ENCODE measurements around the gene PRKCH. TPM values are rescaled to one million over a fixed set of nuclear protein-coding genes. Genes with fewer than 3 reads are reported as not detected.

PRKCH gene
- total RNA-seq, 1 donor from 2014 or later, result 16.4 TPM

DNA sequence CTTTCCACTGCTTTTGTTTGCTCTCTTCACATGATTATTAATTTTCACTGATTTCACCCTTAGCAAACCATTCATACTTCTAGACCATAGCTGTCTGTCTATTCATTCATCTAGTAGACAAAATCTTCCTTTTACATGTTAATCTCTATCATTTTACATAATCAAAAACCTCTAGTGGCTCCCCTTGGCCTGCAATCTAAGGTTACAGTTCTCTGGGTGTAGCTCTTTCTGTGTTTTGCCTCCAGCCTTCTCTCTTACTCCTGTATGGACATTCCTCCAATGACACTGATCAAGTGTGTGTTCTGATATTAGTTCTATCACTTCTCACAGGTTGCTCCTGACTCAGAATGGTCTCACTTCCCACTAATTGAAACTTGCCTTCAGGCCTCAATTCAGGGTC is 56.4 kb downstream of the PRKCH start:
- no peak for ATAC-seq
- intact Hi-C loops (cut with DNase I), result no loop called here
- no peak for DNase-seq (ENCODE audit: missing footprints)

DNA sequence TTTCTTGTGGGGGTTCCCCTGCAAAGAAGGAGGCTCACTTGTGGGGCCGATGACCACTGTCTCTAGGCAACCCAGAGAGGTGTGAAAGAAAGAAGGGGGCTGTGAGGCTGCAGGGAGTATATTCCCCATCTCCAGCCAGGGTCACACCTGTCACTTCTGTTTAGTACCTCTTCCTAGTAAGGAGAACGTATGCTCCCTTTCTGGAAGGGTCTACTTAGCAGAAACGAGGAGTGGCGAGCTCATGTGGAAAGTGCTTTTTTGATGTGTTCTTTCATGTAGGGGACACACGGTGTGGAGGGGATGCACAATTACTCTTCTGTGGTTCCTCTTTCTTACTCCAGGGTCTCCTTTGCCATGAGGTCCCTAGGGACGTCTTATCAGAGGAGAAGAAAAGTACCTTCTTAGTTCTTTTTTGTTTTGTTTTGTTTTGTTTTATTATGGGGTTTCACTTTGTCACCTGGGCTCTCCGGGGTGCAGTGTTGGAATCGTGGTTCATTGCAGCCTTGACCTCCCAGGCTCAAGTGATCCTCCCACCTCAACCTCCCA is 58.3 kb downstream of the PRKCH start:
- intact Hi-C loops (cut with DNase I), result no loop called here
- ATAC-seq (no peak), DNase-seq (ENCODE audit: missing footprints) (no peak)

DNA sequence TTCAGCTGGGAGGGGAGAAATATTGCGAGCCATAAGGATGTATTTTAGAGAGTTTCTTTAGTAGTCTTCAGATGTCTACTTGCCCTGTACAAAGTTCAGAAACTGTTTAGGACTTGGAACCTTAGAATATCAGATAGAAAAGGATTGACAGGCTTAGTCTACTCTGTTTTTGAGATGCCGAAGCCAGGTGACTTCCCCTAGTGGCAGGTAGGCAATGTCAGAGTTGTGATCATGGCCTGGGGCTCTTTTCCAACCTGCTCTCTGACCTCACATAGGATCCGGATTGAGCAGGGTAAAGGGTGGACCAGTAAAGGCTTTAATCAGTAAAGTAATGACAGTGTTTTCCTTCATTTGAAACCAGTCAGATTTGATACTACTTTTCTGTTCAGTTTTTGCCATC is 59.6 kb downstream of the PRKCH start:
- intact Hi-C loops (cut with DNase I), result no loop called here
- no peak for ATAC-seq
- no peak for DNase-seq (ENCODE audit: missing footprints)

DNA sequence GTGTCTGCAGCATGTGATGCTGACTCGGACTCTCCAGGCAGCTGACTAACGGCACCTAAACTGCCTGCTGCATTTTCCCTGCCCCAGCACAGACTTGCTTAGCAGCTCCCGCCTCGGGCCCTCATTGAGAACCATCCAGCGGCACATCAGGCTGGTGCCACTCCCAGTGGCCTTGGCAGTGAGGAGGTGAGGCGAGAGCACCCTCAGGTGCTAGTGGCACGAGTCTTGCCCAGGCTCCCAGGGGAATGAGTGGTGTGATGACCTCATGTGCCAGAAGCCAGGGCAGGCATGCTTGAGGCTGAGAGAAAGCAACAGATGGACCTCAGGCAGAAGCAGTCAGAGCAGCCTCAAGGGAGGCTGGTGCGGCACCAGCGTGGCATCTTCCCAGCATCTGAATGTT is 60.2 kb downstream of the PRKCH start:
- ATAC-seq (no peak), DNase-seq (ENCODE audit: missing footprints) (no peak)
- intact Hi-C loops (cut with DNase I), result no loop called here

DNA sequence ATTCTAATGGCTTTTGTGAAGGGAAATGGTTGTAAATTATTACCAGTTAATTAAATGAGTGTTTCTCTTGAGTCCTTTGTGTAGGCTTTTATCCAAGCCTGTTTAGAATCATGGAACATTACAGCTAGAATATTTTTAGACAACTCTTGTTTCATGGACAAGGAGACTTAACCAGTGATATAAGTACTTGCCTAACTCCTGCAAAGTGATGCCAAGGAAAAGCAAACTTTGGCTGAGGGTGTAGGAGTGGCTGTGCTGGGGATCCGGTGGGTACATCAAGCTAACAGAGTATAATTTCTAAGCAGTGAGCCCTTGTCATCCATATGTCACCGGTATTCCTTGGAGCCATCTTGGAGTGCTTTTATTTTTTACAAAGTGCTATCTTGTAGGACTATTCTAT is 61.5 kb downstream of the PRKCH start:
- intact Hi-C loops (cut with DNase I), result no loop called here
- ATAC-seq (no peak), DNase-seq (ENCODE audit: missing footprints) (no peak)

DNA sequence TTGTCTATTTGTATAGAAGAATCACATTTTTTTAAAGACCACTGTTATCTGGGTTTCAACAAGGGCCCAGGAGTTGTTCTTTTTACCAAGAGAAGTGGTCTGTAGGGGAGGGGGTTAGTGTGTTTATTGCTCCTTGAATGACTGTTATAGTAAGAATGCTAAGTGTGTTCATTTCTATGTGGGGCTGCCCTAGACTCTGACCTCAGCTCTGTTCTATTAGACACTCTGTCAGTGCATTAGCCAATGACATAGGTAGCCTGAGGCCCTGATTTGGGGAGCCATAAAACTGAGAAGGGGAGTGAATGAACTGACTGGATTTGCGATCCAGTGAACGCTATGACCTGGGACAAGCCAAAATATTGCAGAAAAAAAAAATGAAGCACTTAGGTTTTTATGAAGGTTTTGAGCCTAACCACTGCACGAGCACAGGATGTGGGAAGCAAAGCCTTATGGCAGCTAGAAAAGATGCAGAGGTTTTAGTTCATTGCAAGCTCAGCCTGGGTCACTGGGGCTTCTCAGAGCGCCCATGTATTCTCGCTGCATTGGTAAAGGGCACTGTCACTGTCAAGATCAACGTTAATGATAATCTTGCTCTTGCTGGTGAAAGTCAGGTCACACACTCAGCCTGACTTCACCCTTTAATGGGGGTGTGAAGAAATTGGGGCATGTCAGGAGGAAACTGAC is 63.8 kb downstream of the PRKCH start:
- DNase-seq (ENCODE audit: missing footprints) (no peak), ATAC-seq (no peak)
- intact Hi-C loops (cut with DNase I), result no loop called here

DNA sequence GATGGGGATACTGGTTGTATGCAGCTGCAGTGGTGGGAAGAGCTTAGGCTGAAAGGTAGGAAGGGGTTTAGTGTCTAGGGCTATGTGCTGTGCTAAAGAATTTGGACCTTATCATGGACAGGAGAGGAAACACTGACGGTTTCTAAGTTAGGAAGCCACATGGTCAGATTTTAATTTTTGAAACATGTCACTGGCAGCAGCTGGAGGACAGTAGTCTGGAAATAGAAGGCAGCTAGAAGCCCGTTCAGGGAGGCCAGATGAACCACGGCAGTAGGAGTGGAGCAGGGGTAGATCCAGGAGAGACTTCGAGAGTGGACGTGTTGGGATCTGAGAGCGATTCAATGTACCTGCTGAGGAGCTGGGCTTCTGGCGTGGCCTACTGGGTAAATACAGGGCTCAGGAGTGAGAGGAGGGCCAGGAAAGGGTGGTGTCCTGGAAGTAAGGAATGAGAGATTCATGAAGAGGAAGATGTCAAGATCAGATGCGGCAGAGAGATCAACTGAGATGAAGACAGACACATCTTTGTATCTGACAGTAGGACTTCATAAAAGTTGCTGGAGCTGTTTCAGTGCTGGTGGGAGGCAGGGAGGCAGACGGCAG is 64.9 kb downstream of the PRKCH start:
- peak; percentile 54 for ATAC-seq
- DNase-seq (ENCODE audit: missing footprints), result no peak
- intact Hi-C loops (cut with DNase I), result no loop called here

DNA sequence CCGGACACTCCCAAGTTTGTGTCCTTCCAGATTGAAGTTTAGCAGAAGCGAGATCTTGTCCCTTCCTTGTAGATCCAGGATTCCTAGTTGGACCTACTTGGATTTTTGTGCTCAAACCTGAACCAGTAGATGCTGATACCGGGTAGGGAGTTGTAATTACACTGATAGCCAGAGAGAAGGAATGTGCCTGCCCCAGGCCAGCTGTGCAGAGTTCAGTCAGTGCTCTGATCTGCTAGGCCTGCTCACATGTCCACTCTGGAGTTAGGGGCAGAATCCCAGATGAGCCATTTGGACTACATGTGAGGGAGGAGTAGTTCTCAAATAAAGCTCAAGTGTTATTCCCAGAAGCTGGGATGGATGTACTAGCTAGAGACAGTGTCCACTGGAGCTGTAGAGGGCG is 65.7 kb downstream of the PRKCH start:
- intact Hi-C loops (cut with DNase I), result no loop called here
- DNase-seq (ENCODE audit: missing footprints), result no peak
- peak; percentile 33 for ATAC-seq

DNA sequence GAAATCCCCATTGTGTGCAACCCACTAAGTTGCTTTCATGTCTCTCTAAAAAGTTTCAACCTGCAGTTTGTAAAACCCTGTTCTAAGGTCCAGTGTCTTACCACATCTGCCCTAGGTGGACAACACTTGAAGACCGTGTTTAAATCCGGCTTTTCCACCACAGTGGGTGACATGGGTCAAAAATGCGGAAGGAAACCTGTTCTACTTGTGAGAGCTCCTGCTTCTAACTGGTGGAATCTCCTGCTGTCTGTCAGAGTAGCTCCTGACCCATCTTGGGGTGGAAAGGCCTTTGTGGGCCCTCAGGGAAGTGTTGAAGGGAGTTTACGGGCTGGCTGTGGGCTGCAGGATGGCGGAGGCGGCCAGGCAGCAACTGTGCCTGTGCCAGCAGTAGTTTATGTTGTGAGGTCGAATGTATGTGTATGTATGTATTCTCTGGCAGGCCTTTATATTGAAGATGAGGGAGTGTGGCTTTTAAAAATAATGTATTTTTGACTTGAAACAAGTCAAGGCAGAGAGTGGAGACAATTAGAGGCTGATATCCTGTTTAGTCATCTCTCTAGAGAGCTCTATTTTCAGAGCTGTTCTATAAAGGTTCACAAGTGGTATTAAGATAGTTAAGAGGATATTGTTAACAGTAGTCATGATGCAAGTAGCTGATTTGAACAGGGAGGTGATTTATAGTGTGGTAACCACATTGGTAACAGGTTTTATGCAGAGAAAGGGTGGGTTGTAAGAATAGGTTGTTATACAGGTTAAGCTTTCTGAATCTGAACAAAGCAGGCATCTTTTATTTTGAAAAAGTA is 67.0 kb downstream of the PRKCH start:
- intact Hi-C loops (cut with DNase I), result loop anchor here (2.0 kb wide), 1 partner anchor 20 kb away; no protein-coding TSS in a partner anchor
- no peak for DNase-seq (ENCODE audit: missing footprints)
- no peak for ATAC-seq

DNA sequence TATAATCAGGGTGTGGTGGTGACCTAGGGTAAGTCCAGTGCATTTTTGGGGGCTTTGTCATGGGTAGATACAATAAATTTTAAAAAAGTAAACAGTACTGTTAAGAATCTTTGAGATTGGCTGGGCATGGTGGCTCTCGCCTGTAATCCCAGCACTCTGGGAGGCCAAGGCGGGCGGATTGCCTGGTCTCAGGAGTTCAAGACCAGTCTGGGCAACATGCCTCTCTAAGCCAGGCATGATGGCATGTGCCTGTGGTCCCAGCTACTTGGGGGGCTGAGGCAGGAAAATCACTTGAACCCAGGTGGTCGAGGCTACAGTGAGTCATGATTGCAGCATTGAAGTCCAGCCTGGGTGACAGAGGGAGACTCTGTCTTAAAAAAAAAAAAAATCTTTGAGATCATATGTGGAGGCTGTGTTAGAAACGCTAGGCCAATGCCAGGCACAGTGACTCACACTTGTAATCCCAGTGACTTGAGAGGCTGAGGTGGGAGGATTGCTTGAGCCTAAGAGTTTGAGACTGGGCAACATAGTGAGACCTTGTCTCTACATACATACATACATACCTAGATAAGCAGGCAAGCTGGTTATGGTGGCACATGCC is 67.7 kb downstream of the PRKCH start:
- intact Hi-C loops (cut with DNase I), result loop anchor here (2.0 kb wide), 1 partner anchor 20 kb away; no protein-coding TSS in a partner anchor
- no peak for ATAC-seq
- no peak for DNase-seq (ENCODE audit: missing footprints)

DNA sequence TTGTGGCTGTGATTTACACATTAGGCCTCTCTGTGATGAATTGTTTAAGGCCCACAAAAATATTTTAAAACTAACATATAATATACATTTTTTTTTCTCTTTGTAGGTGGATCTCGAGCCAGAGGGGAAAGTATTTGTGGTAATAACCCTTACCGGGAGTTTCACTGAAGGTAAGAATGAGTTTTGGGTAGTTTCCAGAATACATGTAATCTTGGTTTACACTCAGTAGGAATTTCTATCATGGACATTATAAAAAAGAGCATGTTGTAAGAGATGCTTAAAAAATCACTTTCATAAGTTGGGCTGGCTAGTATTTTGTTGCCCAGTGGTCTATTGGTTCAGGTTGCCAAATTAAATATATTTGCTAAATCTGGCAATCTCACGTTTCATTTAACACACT is 69.7 kb downstream of the PRKCH start:
- intact Hi-C loops (cut with DNase I), result no loop called here
- no peak for DNase-seq (ENCODE audit: missing footprints)
- no peak for ATAC-seq

DNA sequence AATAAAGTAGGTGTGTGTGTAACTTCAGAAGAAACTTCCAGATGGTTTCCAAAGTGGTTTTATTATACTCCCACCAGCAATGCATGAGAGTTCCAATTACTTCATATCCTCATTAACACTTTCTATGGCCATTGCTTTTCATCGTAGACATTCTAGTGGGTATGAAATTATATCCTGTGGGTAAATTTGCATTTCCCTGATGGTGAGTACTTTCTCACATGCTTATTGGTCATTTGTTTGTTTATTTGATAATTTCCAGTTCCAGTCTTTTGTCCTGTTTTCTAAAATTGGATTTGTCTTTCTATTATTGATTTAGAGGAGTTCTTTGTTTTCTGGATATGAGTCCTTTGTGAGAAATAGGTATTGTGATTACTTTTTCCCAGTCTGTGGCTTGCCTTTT is 70.9 kb downstream of the PRKCH start:
- DNase-seq (ENCODE audit: missing footprints) (no peak), ATAC-seq (no peak)
- intact Hi-C loops (cut with DNase I), result no loop called here

DNA sequence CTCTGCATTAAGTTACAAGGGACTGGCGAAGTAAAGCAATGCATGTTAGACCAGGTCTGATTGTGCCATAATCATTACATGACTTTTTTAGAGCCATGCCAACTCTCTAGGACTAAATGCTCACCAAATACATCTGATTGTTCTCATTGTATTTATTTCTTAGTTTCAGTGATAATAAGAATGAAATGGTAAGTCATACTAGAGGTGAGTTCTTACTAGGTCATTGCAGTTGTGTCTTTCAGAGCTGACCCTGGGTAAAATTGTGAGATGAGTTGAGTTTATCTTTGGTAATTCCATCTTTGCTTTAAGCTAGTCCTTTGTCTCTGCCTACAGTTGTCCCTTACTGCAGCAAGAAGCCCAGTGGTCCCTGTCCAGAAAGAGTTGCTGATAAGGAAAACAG is 73.2 kb downstream of the PRKCH start:
- no peak for DNase-seq (ENCODE audit: missing footprints)
- intact Hi-C loops (cut with DNase I), result no loop called here
- no peak for ATAC-seq

DNA sequence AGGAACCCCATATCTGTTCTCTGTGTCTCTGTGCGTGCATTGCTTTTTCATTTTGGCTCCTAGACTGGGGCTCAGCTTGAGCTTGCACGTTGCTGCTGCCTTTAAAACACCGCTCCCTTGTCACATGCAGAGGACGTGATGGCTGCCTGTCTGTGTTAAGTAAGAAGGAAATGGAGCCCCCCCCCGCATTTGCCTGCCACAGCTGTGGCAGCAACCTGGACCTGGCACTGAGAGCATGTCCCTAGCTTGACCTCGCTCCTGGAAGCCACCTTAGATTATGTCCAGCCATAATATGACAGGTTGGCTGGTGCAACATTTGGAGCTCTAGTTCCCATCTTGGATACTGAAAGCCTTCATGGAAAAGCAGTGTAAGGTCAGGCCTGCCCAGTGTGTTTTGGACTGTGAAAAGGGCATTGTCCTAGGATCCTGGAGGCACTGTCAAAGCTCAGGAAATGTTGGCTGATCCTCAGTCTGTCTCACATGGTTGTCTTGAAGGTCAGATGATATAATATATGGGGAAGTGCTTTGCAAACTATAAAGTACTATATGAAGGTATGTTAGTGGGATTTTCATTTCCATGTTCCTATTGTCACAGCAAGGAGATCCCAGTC is 73.8 kb downstream of the PRKCH start:
- no peak for DNase-seq (ENCODE audit: missing footprints)
- ATAC-seq, result peak; percentile 23
- intact Hi-C loops (cut with DNase I), result no loop called here

DNA sequence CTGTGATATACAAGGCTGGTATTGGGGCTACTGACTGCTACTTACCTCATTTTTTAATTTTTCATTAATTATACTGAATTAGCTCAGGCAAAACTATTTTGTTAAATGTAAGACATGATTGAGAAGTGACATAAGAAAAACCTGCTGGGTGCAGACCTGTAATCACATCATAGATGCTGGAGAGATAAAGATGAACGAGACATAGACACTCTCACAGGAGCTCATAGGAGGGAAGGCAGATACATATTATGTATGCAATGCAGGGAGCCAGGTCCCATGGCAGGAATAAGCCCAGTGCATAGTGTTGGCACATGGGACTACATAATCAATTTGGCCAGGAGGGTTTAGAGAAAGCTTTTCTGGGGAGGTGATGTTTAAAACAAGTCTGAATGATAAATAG is 74.9 kb downstream of the PRKCH start:
- ATAC-seq, result no peak
- intact Hi-C loops (cut with DNase I), result no loop called here
- DNase-seq (ENCODE audit: missing footprints), result no peak

DNA sequence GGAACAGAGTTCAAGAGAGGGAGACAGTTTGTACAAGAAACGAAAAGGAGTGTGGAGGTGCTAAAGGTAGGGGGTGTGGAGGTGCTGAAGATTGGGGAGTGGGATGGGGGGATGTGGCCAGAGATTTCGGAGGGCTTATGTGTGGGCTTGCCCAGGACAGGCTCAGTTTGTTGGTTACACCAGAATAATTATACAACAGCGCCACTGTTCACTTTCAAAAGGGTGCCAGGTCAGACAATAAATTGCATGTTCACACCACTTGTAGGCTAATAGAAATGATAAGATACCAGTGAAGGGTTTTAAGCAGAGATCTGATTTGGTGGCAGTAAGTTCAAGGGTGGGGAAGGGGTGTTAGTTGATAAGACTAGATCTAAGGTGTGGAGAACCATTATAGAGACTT is 75.3 kb downstream of the PRKCH start:
- intact Hi-C loops (cut with DNase I), result no loop called here
- DNase-seq (ENCODE audit: missing footprints) (no peak), ATAC-seq (no peak)

DNA sequence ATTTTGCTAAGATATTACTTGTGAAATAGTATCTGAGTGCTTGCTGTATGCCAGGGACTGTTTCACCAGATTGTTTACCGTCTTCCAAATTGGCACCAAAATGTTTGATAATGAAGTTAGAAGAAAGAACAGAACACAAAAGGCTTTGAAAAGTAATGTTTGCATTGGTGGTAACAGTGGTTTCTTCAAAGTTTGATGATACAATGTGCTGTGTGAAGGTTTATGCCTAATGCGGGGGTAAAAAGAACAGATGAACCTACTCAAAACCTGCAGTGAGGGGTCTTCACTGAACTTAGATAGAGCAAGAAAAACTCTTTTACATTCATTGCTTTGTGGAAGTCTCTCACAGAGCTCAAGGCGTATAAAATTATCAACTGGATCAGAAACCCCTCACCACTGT is 76.2 kb downstream of the PRKCH start:
- ATAC-seq, result no peak
- DNase-seq (ENCODE audit: missing footprints), result no peak
- intact Hi-C loops (cut with DNase I), result no loop called here

DNA sequence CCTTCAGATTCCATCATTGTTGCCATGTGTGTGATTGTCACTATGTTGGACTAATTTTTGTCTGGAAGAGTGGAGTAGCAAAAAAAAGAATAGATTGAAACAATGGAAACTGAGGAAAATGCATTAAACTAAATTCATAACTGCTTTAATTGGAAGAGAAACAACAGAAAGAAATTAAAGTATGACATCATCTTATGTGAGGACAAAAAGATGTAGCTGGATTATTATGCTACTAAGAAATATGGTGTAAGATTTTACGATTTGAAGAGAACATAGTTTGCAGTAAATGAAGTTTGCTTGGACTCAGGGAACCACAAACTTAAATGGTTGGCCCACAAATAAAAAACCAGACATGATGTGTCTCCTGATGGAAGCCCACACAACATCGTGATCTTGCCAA is 76.8 kb downstream of the PRKCH start:
- DNase-seq (ENCODE audit: missing footprints) (no peak), ATAC-seq (no peak)
- intact Hi-C loops (cut with DNase I), result no loop called here

DNA sequence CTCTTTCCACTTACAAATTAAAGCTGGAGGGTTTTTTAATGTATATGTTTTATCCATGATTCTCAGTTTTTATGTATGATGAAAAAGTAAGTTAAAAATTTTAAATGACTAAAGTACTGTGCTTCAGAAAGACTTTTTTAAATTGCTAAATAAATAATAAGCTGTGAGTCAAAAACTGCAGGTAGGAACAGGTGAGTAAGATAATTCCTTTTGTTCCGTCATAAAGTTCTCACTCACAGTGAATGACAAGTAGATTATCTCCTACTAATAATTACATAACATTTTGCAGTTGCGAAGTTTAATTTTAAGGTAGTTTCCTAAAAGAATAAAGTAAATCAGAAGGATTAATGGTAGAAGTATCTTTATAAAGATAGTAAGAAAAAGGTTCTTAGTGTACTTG is 78.0 kb downstream of the PRKCH start:
- intact Hi-C loops (cut with DNase I), result no loop called here
- no peak for ATAC-seq

More for the DNA sequence above, 78.0 kb downstream of the PRKCH start:
- DNase-seq (ENCODE audit: missing footprints), result no peak
